IPS-18c (cell line): ENCODE data around the gene RCOR2.
A peak's percentile ranks its signal among the peaks of the same experiment; 100 is the strongest.

ENCODE experiments used
- H3K4me3 ChIP-seq: 2 replicates; pipeline ENCODE4 v1.7.0; 2013; ENCODE audit warnings: low read depth, mild to moderate bottlenecking, low read length, moderate library complexity; ENCODE audit not compliant: insufficient read depth
- H3K9me3 ChIP-seq: one replicate; pipeline ENCODE4 v1.6.1; 2013; ENCODE audit warnings: mild to moderate bottlenecking, low read length, moderate library complexity; ENCODE audit not compliant: control insufficient read depth, insufficient read depth

Gene RCOR2

DNA sequence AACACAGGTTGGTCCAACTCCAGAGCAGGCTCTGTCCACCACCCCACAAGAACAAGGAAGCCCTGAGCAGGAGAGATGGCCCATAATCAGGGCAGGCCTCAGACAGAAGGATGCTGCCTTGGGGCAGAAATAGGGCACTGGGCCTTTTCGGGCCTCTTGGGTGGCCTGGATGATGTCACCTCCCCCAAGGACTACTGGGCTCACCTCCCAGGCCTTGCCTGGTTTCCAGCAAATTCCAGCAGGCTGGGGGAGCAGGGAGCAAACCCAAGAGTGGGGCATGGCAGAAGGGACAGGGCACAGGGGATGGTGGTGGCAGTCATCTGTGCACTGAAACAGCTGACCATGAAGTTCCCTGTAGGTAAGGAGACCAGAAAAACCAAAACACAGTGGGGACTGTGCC lies 16.5 kb upstream of the RCOR2 start:
- Histone ChIP-seq H3K9me3 (no peaks in the 10 kb centered on the region), H3K4me3 (no peak overlapping the region)

DNA sequence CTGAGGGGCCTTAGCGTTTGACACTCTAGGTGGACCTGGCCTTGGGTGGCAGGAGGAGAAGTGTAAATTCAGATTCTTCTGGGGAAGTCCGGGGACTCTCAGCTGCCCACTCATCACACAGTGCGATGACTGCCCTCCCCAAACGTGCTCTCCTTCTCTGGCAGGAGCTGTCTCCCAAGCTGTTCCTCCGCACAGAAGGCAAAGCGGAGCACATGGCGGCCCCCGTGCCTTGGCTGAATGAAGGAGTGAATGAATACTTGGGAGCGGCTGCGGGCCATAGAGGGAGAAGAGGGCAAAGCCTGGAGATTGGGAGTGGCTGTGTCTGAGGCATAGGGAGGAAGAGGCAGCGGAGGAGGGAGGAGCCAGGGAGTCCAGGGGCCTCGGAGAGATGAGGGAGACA lies 14.9 kb upstream of the RCOR2 start:
- Histone ChIP-seq H3K9me3 (no peaks in the 10 kb centered on the region), H3K4me3 (no peak overlapping the region)

DNA sequence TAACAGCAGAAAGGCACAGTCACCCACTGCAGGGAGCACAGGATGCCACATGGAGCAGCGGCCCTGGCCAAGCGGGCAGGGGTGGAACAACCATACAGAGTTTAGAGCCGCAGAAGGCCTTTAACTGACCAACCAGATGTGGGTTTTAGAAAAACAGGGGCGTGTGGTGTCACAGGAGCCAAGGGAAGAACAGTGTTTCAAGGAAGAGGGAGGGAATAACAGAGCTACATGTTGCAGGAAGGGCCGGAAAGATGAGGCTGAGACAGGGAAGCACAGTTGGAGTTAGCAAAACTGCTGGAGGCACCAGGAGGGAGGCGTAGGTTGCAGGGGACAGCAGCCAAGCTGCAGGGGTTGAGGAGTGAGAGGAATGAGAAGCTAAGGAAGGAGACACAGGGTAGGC lies 14.1 kb upstream of the RCOR2 start:
- Histone ChIP-seq H3K9me3 (no peaks in the 10 kb centered on the region), H3K4me3 (no peak overlapping the region)

DNA sequence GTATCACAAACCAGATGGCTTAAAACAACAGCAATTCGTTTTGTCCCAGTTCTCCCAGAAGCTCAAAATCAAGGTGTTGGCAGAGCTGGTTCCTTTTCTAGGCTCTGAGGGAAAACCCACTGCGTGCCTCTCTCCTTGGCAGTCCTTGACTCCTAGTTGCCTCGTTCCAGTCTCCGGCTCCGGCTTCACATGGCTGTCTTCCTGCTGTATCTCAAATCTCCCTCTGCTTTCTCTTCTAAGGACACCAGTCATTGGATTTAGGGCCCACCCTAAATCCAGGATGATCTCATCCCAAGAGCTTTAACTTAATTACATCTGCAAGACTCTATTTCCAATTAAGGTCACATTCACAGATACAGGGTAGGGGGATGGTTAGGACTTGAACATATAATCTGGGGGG lies 12.7 kb upstream of the RCOR2 start:
- H3K9me3 ChIP-seq, result no peaks in the 10 kb centered on the region
- no peak overlapping the region for H3K4me3 ChIP-seq

DNA sequence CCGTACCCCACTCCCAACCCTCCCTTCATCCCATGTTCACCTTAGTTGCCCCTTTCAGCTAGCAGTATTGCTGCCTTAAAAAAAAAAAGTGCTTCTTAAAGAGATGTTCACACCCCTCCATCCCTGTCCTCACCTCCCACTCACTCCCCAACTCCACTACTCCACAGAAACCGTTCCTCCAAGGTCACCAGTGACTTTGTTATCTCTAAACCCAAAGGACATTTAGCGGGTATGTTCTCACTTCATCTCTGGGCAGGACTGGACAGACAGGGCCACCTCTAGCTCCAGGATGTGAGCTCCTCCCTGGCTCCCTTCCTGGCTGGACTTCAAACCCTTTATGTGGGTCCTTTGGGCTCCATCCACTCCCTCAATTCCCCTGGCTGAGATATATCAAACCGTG lies 6.4 kb upstream of the RCOR2 start:
- H3K9me3 ChIP-seq, result peaks cover 2% of the 10 kb centered on the region
- no peak overlapping the region for H3K4me3 ChIP-seq

DNA sequence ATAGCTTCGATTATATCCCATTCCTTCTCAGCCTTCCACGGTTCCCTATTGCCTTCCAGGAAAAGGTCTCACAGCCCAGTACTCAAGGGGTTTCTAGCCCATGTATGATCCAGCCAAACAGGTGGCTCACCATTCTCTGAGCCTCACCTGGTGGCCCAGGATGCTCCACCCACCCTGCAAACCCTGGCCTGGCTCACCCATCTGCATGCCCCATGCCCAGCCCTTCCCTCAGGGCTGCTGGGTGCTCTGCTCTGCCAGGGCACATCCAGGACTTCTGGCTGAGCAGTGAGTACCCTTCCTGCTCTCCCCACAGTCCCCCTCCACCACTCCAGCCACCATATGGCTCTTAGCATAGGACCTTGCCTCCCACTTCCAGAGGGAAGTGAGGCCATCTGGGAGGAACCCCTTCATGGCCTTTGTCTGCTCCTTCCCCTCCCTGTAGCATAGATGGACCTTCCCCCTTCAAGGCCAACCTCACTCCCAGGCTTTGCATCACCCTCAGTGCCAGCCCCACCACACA lies 5.8 kb upstream of the RCOR2 start:
- Histone ChIP-seq H3K9me3 (peaks cover 2% of the 10 kb centered on the region), H3K4me3 (no peak overlapping the region)

DNA sequence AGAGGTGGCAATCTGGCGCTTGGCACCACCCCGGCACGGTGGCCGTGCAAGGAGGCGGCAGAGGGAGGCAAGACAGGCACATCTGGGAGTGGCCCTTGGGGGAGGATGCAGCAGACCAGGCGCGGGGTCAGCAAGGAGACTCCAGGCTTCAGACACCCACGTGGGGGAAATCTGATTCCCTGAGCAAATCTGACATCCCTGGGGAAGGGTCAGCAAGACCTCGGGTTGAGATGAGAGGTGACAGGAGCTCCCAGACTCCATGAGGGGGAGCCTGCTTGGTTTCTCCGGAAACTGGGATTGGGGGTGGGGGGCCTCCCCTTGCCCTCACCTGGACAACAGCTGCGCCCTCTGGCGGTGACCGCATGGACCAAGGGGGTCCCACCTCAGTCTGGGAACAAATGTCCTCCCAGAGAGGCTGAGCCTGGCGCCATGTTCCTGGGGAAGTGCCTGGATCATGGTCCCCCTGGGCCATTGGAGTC lies 4.0 kb upstream of the RCOR2 start:
- Histone ChIP-seq H3K4me3 (peak overlapping the region; percentile 46), H3K9me3 (peaks cover 2% of the 10 kb centered on the region)

DNA sequence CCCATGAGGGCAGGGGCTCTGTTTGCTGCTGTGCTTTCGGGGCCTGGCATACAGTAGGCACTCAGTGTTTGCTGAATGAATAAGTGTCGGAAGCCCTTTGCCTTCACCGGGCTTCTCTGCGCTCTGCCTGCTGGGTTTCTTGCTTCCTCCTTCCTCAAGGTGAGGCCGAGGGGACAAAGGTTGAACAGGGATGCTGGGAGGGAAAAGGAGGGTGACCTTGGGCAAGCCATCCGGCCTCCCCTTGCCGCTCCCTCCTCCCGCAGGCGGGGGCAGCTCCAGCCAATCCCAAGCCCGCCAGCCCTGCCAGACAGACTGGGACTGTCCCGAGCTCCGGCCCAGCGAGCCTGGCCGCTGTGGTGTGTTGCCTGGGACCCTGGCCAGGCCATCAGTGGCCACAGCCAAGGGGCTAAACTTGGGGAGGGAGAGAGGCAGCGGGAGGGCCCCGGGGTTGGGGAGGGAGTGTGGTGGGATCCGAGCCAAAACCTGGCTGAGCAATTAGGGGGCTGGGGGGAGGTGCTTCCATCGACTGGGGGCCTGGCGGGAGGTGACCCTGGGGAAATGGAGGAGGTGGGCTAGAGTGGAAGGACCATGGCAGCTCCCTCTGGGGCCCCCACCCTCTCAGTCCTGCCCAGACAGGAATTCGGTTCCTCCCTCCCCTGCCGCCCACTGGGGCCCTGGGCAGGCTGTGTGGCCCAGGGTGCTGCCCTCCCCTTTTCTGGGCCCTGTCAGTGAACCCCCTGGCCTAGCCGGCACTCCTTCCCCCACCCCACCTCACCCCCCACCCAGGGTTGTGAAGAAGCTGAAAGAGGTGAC lies 3.4 kb upstream of the RCOR2 start:
- H3K9me3 ChIP-seq, result peaks cover 2% of the 10 kb centered on the region
- H3K4me3 ChIP-seq, result peak overlapping the region; percentile 46

DNA sequence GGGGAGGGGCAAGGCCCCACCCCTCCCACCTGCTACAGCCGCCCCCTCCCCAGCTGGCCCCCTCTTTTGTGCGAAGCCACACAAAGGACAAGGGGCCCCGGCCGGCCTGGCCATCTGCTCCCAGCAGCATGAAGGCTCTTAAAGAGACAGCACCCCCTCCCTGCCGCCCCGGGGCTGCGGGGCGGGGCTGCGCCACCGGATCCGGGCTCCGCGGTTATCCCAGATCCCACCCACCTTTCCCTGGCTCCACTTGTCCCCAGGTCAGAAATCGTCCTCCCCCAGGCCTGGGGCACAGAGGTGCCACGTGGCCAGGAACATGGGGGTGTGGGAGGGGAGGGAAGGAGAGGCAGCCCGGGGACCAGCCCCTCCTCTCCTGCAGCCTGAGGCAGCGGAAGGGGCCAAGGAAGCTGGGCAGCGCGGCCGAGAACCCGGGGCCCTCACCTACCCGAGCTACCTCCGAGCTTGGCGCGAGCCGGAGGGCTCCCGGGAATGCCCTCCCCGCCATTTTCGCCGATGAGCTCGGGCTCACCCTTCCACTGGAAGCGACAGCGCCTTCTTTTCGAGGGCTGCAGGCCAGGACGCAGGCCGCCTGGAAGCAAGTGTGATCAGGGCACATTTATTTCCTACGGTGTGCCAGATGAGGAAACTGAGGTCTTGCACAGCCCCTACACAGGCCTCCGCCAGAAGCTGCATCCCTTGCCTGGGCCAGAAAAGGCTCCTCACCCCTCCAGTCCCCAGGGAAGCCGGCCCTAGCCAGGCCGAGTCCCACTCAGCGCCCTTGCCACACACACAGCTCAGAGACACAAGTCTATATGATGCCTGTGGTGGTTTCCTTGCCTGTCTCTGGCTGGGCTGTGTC lies 2.5 kb upstream of the RCOR2 start:
- peak overlapping the region; percentile 67 for H3K4me3 ChIP-seq

DNA sequence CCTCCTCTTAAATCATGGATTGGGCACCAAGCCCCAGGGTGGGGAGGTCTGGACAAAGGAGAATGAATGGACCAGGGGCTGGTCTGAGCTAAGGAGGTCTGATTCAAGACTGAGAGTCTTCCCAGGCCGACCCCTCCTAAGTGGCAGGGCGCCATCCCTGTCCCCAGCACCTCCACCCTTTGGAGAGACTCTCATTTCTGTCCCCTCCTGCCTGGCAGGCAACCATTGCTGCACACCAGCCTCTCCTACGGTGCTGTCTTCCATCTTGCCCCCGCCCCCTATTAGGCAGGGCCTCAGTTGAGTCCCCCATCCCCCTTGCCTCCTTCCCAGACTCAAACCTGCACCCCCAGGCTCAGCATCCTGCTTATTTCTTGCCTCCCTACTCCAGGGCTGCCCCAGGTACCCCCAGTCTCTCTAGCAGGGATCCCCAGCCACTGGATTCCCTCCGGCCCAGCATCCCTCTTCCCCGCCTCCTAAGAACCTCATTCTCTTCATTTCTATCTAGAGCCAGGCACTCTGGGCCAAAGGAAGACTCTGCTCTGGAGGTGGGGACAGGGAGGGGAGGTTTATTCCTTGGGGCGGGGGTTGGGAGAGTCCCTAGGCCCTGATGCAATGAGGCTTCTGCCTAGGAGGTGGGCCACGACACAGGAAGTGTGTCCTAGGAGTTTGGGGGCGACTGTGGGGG lies 1.7 kb upstream of the RCOR2 start:
- H3K4me3 ChIP-seq, result peak overlapping the region; percentile 67
- peaks cover 2% of the 10 kb centered on the region for H3K9me3 ChIP-seq

More for the DNA sequence above, 2.5 kb upstream of the RCOR2 start:
- peaks cover 2% of the 10 kb centered on the region for H3K9me3 ChIP-seq

DNA sequence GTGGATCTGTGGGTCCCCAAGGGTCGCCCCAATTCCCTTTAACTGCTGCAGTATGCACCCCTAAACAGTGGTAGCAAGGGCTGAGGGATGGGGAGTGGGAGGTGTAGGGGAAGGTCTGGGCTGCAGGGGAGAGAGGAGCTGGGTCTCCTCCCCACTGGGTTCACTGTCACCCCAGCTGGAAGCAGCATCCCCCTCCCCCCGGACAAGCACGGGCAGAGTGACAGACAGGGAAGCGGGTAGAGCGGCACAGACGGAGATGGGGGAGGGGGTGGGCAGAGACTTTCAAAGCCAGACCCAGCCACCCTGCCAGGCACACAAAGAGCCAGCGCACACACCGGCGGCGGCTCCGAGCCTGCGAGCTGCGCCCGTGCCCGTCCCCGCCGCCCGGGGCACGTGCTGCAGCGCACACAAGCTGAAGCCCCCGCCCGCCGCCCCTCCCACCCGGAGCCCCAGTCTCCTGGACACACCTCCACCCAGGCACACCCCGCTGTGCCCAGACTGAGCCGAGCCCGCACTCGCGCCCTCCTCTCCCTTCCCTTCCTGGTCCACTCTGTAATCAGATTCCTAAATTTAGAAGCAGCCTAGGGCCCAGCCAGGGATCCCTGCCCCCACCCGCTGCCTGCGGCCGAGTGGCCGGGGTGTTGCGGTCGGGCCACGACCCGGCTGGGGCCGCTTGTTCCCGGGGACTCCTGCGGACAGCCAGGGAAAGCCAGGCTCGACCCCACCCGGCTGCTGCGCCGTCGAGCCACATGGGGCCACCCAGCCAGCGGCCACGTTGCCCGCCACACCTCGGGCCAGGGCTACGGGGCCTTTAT lies 935 bp upstream of the RCOR2 start:
- H3K4me3 ChIP-seq, result peak overlapping the region; percentile 85
- H3K9me3 ChIP-seq, result peaks cover 2% of the 10 kb centered on the region

DNA sequence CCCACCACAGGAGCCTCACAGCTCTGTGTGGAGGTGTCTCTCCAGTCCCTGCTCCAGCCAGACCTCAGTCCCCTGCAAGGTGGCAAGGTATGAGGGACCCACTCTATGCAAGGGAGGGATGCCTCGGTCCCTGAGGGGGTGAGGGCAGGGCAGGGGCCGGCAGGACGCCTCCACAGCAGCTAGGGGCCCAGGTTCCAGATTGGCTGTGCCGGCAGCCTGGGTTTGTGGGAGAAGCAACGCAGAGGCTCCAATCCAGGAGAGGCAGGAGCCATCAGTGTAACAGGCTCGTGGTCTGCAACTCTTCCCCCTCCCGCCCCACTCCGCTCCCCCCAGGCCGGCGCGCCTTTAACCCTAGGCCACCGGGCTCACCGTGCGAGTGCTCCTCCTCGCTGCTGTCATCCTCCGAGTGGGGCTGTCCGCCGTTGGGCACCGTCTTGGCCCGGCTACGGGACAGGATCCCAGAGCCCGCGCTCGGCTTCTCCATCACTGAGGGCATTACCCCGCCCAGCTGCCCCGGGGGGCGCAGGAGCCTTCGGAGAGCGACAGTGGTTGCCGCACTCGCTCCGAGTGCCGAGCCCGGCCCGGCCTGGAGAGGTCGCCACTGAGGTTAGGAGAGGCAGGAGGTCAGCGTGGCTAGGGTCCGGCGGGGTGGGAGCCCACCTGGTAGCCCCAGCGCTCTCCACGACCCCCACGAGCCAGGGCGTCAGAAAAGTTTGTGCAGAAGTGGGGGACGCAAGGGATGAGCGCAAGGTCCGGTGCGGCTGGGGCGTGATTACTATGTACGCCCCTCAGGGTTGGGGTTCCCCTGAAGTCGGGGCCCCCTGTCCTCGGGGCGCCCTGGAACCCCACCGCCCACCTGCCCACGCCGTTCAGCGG lies 765 bp downstream of the RCOR2 start:
- Histone ChIP-seq H3K9me3 (no peaks in the 10 kb centered on the region), H3K4me3 (peak overlapping the region; percentile 85)

DNA sequence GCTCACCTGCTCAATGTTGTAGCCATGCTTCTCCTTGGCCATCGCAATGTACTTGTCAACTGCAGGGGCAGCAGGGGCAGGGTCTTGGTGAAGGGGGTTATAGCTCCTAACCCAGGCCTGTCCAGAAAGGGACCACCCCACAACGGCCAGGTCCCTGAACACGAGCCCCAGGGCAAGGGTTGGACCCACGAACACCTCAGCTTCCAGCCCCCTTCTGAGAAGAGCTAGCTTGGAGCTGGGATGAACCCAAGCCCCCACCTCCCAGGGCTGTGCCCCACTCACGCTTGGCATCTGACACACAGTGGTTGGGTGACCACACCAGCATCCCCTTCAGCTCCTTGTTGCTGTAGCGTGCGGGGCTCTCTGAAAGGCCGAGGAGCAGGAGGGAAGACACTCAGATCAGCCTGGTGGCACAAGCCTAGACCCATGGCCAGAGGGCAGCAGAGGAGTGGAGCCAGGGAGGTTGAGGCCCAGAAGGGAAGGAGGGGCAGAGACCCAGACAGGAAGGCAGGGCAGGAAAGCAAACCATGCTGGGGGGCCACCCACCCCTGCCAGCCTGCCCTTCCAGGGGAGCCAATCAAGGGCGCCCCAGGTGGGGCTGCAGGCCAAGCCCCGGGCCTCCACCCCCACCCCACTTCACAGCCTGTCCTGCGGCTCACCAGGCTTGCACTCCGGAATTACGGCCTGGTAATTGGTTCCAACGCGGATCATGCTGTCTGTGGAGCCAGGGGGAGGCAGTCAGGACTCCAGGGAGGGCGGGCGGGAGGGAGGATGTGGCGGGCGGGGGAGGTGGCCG lies 1.9 kb downstream of the RCOR2 start:
- peak overlapping the region; percentile 85 for H3K4me3 ChIP-seq

DNA sequence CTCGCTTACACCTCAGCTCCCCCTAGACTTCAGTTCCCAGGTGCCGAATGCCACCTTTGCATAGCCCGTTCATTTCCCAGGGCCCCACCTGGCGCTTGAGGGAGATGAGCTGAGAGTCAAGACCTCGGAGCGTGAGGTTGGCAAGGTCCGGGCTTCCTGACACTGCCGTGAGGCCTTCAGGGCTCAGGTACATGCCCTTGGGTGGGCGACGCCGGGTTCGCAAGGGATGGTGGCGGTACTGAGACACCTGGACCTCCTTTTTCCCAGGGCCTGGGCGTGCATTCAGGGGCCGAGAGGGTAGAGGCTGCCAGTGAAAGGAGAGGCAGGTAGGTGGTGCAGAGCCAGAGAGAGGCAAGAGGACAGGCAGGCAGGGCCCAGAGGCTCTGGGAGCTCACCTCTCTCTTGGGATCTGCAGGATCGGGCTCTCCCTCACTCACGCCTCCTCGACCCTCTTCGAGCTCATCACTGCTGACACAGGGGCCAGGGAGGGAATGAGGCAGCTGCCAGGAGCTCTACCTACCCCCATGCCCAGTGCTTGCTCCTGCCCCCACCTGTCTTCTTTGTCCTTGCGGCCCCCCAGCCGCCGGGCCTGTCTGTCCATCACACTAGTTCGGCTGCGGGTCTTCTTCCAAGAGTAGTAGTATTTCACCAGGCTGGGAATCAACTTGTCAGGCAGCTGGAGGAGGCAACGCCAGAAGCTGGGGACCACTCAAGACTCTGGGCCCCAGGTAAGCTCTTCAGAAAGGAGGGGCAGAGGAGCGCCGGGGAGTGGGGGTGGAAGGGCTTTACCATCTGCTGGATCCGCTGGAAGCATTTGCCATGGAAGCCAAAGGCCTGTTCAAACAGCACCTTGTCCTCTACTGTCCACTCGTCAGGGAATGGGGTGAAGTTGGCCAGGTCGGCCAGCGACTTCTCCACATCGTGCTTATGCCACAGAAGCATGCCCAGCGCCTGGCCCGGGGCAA lies 2.8 kb downstream of the RCOR2 start:
- Histone ChIP-seq H3K4me3 (no peak overlapping the region), H3K9me3 (no peaks in the 10 kb centered on the region)

More for the DNA sequence above, 1.9 kb downstream of the RCOR2 start:
- H3K9me3 ChIP-seq, result no peaks in the 10 kb centered on the region
